Measurements from ENCODE around the gene OXCT1. TPM values are rescaled to one million over a fixed set of nuclear protein-coding genes. Genes with fewer than 3 reads are reported as not detected.
"Not testable (repeated sequence)": the region's sequence is repeated elsewhere in the genome, so short reads cannot be mapped to it uniquely, and the experiment has no call there.

Gene OXCT1
- total and polyA plus RNA-seq, 2 of the 13 experiments (the other 11 are each of a cell fraction or from before 2014, with no cell fraction given), result 0.92 to 4.7 TPM

GRCh38 chr5:41815261-41815660 is 55.0 kb downstream of the OXCT1 start (continued):
- TF ChIP-seq HMGXB4 (CRISPR knock-in tag; IDR thresholded peaks at IDR 0.05; ENCODE audit: borderline replicate concordance in 1 of 2, low read depth in 1 of 2), result no peak
- TF ChIP-seq PHF5A (CRISPR knock-in tag; IDR thresholded peaks at IDR 0.05; ENCODE audit: low read depth, unreplicated experiment), result no peak
- TF ChIP-seq ZNF589 (CRISPR knock-in tag; conservative IDR thresholded peaks at IDR 0.05), result no peak
- no peak for TF ChIP-seq ELK4 (CRISPR knock-in tag; IDR thresholded peaks at IDR 0.05; ENCODE audit: borderline replicate concordance)
- TF ChIP-seq RFX3 (CRISPR knock-in tag; IDR thresholded peaks at IDR 0.05), result no peak
- TF ChIP-seq NFYB (CRISPR knock-in tag; IDR thresholded peaks at IDR 0.05), result no peak
- TF ChIP-seq NFKB2 (CRISPR knock-in tag; IDR thresholded peaks at IDR 0.05; ENCODE audit: borderline replicate concordance), result no peak

DNA sequence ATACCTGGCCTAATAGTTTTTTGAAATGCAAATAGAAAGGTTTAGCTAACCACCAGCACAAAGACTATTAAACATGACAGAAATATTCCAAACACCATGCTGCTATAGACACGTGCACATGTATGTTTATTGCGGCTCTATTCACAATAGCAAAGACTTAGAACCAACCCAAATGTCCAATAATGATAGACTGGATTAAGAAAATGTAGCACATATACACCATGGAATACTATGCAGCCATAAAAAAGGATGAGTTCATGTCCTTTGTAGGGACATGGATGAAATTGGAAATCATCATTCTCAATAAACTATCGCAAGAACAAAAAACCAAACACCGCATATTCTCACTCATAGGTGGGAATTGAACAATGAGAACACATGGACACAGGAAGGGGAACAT is 55.9 kb downstream of the OXCT1 start:
- 63% methylated on average over 4 of the region's 4 CpGs for WGBS (ENCODE audit: low lambda C conversion rate)
- POLR2A ChIA-PET, result not testable (repeated sequence)

More for the DNA sequence above, 55.9 kb downstream of the OXCT1 start:
- H3K27me3 ChIP-seq (ENCODE audit: control insufficient read depth in 1 of 2, insufficient read depth in 2 of 2, low read length in 2 of 2); H3K4me3 ChIP-seq (replicated peaks in 1 of 3; ENCODE audit: insufficient read depth in 1 of 3, low read depth in 2 of 3, low read length in 3 of 3); in situ Hi-C loops (cut with HindIII; ENCODE audit: extremely low pct_ligation_motif_present, low pct_unique_long_range_greater_than_20kb); H3K4me2 ChIP-seq (ENCODE audit: low read depth, low read length); BruUV-seq (replicated peaks); H3K4me1 ChIP-seq (ENCODE audit: insufficient read depth, low read length); CTCF ChIA-PET (ENCODE audit: low intra/inter-chr PET ratio, low total read pairs); H2AFZ ChIP-seq (ENCODE audit: low read length); DNase-seq (ENCODE audit: low spot score); H3K9me3 ChIP-seq (ENCODE audit: low read length); FAIRE-seq; ATAC-seq; H3K79me2 ChIP-seq (ENCODE audit: insufficient read depth, low read length); H4K20me1 ChIP-seq (ENCODE audit: insufficient read depth, low read length); H3K36me3 ChIP-seq (replicated peaks in 1 of 2; ENCODE audit: control insufficient read depth in 1 of 2, insufficient read depth in 2 of 2, low read length in 2 of 2); H3K9ac ChIP-seq (ENCODE audit: insufficient read depth, low read depth, low read length); H3K27ac ChIP-seq (ENCODE audit: extremely low read length, insufficient read depth, low read length); intact Hi-C loops (cut with micrococcal nuclease; ENCODE audit: unreplicated experiment): not testable (repeated sequence)
